Fibroblast of mammary gland (primary cell): ENCODE results near the gene WFDC1.

Experiments used
- DNase-seq: peaks from one replicate; pipeline ENCODE4 v3.0.0-alpha.2; 2010; ENCODE audit warnings: low read depth
- H3K4me3 ChIP-seq: 2 replicates; pipeline ENCODE4 v1.5.1; 2011; ENCODE audit warnings: low read depth, mild to moderate bottlenecking, low read length, moderate library complexity; ENCODE audit not compliant: control insufficient read depth
- CTCF ChIP-seq: conservative IDR thresholded peaks from 2 replicates; pipeline ENCODE4 v1.5.1; 2011; ENCODE audit warnings: low read depth, low read length, inconsistent platforms; ENCODE audit not compliant: control insufficient read depth, insufficient read depth

The WFDC1 gene

GRCh38 chr16:84344781-84345180 is 50.1 kb downstream of the WFDC1 start:
- no peak for TF ChIP-seq CTCF
- H3K4me3 ChIP-seq, result no peak overlapping the region
- no peak for DNase-seq

DNA sequence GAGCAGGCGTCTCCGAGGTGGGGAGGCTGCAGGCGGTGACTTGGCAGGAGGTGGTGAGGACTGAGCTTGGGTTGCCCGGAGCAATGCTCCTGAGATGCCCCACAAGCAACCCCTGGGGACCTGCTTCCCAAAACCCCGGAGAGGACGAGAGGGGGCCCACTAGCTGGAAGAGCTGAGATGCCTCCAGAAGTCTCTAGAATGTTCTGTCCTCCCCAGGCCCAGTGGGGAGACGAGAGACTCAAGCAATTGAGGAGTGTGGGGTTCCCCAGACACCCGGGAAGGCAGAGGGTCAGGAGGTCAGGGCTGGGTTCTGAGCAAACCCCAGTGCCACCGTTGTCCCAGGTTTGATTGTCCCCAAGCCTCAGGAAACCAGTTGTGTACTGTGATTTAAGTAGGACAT is 52.5 kb downstream of the WFDC1 start:
- no peak for DNase-seq
- TF ChIP-seq CTCF, result no peak
- H3K4me3 ChIP-seq, result no peak overlapping the region

DNA sequence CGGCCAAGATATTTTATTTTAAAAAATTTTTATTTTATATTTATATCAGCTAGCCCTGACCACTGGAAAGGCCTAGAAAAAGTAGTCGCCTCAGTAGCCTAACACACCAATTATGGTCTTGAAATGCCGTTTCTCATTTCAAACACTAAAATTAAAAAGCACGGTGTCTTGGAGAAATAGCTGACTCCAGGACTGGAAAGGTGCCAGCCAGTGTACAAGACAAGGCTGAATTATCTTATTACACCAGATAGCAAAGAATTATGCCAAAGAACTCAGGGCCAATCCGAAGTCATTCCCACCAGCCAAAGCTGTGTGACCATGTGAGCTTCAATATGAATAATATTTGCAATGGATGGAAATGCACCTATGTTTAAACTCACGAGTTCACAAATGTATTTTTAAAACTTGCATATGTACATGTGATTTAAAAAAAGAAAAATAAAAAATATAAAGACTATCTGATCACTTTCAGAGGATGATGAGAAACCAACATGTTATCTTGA is 53.8 kb downstream of the WFDC1 start:
- no peak for DNase-seq
- no peak overlapping the region for H3K4me3 ChIP-seq
- no peak for TF ChIP-seq CTCF

DNA sequence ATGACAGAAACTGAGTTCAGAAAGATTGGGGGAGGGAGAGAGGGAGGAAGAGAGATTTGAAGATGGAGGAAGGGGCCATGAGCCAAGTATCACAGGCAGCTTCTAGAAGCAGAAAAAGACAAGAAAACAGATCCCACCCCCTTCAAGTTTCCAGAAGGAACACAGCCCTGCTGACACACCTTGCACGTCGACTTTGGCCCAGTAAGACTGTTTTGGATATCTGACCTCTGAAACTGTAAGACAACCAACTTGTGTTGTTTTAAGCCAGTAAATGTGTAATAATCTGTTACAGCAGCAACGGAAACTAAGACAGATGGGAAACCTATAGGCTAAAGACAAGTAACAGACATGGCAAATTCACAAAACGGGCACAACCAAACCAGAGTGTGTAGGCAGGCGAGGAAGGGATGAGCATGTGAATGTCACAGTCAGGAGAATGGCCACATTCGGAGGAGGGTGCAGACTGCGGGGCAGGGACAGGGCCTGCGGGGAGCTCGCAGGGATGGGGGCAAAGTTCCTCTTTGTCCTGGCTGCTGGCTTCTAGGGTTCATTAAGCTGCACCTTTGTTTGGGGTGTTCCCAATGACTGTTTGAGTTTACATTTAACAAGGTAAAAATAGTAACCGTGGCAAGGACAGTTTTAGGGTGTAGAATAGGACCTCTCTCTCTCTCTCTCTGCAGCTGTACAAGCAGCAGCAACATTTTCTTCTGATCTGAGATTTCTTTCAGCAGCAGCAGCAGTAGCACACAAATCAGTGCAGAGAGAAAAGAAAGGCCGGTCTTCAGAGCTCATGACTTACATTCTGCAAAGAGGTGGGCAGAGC is 55.4 kb downstream of the WFDC1 start:
- no peak overlapping the region for H3K4me3 ChIP-seq
- no peak for DNase-seq
- no peak for TF ChIP-seq CTCF

DNA sequence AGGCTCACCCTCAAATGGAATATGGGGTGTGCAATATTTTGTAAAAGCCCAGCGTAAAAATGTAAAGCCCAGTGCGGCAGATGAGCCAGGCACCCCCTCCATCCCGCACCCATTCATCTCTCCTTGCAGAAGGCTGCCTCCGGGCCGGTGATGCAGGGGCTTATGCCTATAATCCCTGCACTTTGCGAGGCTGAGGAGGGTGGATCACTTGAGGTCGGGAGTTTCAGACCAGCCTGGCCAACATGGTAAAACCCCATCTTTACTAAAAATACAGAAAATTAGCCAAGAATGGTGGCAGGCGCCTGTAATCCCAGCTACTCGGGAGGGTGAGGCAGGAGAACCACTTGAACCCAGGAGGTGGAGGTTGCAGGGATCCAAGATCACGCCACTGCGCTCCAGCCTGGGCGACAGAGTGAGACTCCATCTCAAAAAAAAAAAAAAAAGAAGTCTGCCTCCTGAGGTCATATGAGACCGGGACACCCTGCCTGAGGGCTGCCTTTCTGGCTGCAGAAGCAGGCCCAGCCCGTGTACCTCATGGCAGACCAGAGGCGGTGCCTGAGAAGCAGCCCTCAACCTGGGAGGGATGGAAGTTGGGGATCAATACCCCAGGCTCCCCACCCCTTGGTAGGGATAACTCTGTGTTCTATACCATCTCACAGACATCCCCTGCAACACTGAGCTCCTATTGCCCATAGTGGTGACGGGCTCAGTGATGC is 56.2 kb downstream of the WFDC1 start:
- H3K4me3 ChIP-seq, result no peak overlapping the region
- TF ChIP-seq CTCF, result no peak
- no peak for DNase-seq

GRCh38 chr16:84351630-84352029 is 57.0 kb downstream of the WFDC1 start:
- no peak for DNase-seq
- H3K4me3 ChIP-seq, result no peak overlapping the region
- TF ChIP-seq CTCF, result no peak

DNA sequence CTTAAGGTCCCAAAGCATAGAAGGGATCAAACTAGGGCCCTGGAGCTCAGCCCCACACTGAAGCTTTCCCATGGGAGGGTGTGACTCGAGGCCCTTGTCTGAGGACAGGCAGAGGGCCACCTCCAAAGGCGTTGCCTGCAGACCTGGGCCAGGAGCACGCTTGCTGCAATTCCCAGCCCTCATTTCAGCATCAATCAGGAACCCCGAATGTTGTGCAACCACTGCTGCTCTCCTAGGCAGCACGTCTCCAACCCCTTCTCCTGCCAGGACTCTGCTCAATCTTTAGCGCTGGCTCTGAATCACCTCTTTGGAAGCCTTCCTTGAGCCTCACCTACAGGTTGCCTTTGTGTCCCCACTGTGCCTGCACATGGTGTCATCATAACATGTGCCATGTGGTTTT is 59.6 kb downstream of the WFDC1 start:
- no peak overlapping the region for H3K4me3 ChIP-seq
- TF ChIP-seq CTCF, result no peak
- DNase-seq, result no peak
